Measurements from ENCODE around the gene METTL15.

GRCh38 chr11:28241760-28242159 lies 133.6 kb downstream of the METTL15 start:
- no peak for TF ChIP-seq CTCF (IDR thresholded peaks at IDR 0.05; ENCODE audit: control extremely low read depth in 1 of 3, insufficient read depth in 1 of 3, low read depth in 1 of 3, low read length in 3 of 3)
- TF ChIP-seq ATF2 (IDR thresholded peaks at IDR 0.05; ENCODE audit: low read length) = no peak
- TF ChIP-seq GABPA (IDR thresholded peaks at IDR 0.05; ENCODE audit: borderline replicate concordance, insufficient read depth, low read length) = no peak
- no peak for TF ChIP-seq EZH2 (IDR thresholded peaks at IDR 0.05; ENCODE audit: low read depth, low read length, severe bottlenecking)
- no peak for TF ChIP-seq RAD21 (IDR thresholded peaks at IDR 0.05 in 1 of 2, conservative IDR thresholded peaks at IDR 0.05 in 1 of 2; ENCODE audit: low read depth in 2 of 2, low read length in 2 of 2)
- TF ChIP-seq ZNF274 (IDR thresholded peaks at IDR 0.05; ENCODE audit: borderline replicate concordance, extremely low read depth, low read length) = no peak
- TF ChIP-seq CBX8 (IDR thresholded peaks at IDR 0.05; ENCODE audit: borderline replicate concordance, low read depth, low read length) = no peak
